Subcutaneous abdominal adipose tissue (tissue), 5 donors: ENCODE results near the gene FAAH.
A peak's percentile ranks its signal among the peaks of the same experiment; 100 is the strongest.

Source experiments
- H3K27ac ChIP-seq: one replicate; pipeline ENCODE4 v1.7.0; 2013; ENCODE audit warnings: low read depth, mild to moderate bottlenecking, inconsistent platforms, low read length, moderate library complexity
- H3K27me3 ChIP-seq, 5 donors: one replicate each; pipeline ENCODE4 v1.7.0; 2013; ENCODE audit warnings: low read length in 5 of 5, inconsistent platforms in 1 of 5; ENCODE audit not compliant: control insufficient read depth in 5 of 5, insufficient read depth in 4 of 5
- H3K36me3 ChIP-seq, 5 donors: one replicate each; pipeline ENCODE4 v1.7.0; 2013; ENCODE audit warnings: low read length in 5 of 5; ENCODE audit not compliant: control insufficient read depth in 5 of 5, insufficient read depth in 5 of 5
- H3K4me1 ChIP-seq, 5 donors: one replicate each; pipeline ENCODE4 v1.7.0; 2013; ENCODE audit warnings: low read length in 5 of 5, mild to moderate bottlenecking in 3 of 5, moderate library complexity in 1 of 5; ENCODE audit not compliant: control insufficient read depth in 5 of 5, insufficient read depth in 5 of 5
- H3K4me3 ChIP-seq, 5 donors: one replicate each; pipeline ENCODE4 v1.7.0; 2013; ENCODE audit warnings: low read length in 5 of 5, low read depth in 1 of 5
- H3K9ac ChIP-seq, 5 donors: one replicate each; pipeline ENCODE4 v1.7.0; 2013; ENCODE audit warnings: low read length in 5 of 5, mild to moderate bottlenecking in 4 of 5, moderate library complexity in 3 of 5
- H3K9me3 ChIP-seq, 5 donors: one replicate each; pipeline ENCODE4 v1.7.0; 2013; ENCODE audit warnings: low read length in 5 of 5; ENCODE audit not compliant: control insufficient read depth in 5 of 5
- donor health status: healthy.
- donor health status: healthy.
- donor health status: healthy.
- donor health status: healthy.
- donor health status: healthy.

FAAH gene

DNA sequence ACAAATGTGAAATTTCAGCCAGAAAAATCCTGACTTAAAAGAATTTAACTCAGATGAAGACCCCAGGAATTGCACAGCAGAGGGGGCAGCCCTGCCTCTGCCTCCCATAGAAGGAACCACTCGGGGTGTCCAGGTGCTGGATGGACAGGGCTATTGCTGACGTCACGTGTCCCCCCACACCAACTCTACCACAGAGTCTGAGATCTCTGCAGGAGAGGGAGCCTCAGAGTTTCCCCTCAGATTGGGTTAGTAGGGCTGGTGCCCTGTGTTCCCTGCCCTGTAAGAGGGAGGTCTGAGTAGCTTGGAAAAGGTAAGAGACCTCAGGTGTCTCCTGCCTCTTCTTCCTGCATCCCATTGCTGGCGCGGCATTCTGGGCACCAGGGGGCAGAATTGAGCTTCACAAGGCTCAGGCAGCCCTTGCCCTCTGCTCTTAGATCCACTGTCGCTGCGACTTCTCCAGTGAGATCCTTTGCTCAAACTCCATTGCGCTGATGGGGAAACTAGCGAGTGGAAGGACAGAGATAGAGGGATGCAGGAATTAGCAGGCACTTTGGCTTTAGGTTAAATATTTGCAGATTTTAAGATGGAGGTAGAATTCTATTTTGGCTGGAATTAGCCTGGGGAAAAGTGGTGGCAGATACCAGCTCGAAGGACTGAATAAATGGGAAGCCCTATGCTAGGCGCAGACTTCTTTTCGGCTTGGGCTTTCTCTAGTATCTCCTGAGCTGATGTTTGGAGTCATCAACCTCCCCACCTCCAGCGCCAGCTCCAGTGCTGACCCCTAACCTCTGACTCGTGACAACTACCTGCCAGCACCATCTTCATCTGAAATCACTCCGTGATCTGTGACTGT lies 52.8 kb downstream of the FAAH start:
- Histone ChIP-seq H3K27me3 (peaks cover 10 to 45% (median 34%) of the 10 kb centered on the region in 5 donors), H3K9me3 (no peaks in the 10 kb centered on the region), H3K9ac (no peak overlapping the region), H3K4me3 (no peak overlapping the region), H3K27ac (no peak overlapping the region), H3K4me1 (peaks cover 0 to 28% (median 25%) of the 10 kb centered on the region in 5 donors), H3K36me3 (no peaks in the 10 kb centered on the region)

DNA sequence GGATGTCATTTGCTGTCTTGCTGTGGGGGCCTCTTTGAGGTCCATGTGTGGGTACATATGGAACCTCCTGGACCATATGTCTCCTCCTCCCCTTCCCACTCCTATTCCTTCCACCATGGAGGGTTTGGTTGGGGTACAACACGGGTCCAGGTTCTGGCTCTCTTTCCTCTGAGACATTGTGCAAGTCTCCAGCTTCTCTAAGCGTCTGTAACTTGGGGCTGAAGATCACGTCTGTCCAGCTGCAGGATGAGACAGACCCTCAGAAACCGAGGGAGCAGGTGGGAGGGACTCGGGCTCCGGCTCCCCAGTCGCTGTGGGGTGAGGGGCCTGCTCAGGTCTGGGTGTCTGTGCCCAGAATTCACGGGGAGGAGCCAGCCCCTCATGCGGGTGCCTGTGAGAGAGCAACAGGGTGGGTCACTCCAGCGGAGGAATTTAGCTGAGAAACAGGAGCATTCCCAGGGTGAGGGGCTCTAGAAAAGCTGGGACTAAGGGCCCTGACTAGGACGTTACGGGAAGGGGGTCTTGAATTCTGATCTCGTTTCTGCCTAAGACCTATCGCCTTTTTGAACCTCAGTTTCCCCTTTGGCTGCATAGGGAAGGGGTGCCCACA lies 53.5 kb downstream of the FAAH start:
- Histone ChIP-seq H3K27me3 (peaks cover 10 to 51% (median 38%) of the 10 kb centered on the region in 5 donors), H3K9ac (peak overlapping the region in 1 of 5 donors; percentile 52), H3K27ac (no peak overlapping the region), H3K4me3 (peak overlapping the region in 4 of 5 donors; percentile 50 to 61 (median 53)), H3K36me3 (no peaks in the 10 kb centered on the region), H3K4me1 (peaks cover 0 to 24% (median 20%) of the 10 kb centered on the region in 5 donors), H3K9me3 (no peaks in the 10 kb centered on the region)

DNA sequence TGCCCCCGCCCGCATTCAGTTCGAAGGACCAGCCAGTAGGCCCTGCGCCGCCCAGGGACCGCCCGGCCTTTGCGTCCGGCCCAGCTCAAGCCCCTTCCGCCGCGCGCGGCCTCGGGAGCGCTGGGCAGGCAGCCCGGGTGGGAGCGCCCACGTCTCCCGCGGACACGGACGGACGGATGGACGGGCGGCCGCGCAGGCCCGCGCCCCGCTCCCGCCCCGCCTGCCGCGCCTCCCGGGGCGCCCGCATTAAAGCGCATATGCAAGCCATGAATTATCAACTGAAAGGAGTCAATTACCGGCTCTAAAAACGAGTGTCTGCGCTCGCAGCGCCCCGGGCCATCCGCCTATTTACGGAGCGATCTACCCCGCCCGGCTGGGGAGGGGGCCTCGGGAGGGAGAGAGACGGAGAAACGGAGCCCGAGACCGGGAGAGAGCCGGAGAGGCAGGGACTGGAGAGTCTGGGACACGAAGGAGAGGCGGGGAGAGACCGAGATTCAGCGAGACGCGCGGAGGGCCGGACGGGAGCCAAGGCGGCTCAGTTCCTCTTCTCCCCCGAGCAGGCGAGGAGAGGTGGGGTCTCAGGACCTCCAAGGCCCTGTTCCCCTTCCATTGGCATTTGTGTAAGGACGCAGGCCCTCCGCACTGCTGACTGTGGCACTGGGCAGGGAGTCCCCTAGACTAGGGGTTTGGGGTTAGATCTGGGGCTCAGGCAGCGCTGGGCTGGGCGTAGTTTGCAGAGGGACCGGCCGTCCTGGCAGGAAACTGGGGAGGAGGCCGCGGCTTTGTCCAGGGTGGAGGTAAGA lies 54.2 kb downstream of the FAAH start:
- Histone ChIP-seq H3K27ac (no peak overlapping the region), H3K27me3 (peaks cover 10 to 56% (median 42%) of the 10 kb centered on the region in 5 donors), H3K4me1 (peaks cover 0 to 19% (median 14%) of the 10 kb centered on the region in 5 donors), H3K9me3 (no peaks in the 10 kb centered on the region), H3K4me3 (peak overlapping the region in 4 of 5 donors; percentile 50 to 61 (median 53)), H3K9ac (peak overlapping the region in 3 of 5 donors; percentile 49 to 57 (median 52)), H3K36me3 (no peaks in the 10 kb centered on the region)

DNA sequence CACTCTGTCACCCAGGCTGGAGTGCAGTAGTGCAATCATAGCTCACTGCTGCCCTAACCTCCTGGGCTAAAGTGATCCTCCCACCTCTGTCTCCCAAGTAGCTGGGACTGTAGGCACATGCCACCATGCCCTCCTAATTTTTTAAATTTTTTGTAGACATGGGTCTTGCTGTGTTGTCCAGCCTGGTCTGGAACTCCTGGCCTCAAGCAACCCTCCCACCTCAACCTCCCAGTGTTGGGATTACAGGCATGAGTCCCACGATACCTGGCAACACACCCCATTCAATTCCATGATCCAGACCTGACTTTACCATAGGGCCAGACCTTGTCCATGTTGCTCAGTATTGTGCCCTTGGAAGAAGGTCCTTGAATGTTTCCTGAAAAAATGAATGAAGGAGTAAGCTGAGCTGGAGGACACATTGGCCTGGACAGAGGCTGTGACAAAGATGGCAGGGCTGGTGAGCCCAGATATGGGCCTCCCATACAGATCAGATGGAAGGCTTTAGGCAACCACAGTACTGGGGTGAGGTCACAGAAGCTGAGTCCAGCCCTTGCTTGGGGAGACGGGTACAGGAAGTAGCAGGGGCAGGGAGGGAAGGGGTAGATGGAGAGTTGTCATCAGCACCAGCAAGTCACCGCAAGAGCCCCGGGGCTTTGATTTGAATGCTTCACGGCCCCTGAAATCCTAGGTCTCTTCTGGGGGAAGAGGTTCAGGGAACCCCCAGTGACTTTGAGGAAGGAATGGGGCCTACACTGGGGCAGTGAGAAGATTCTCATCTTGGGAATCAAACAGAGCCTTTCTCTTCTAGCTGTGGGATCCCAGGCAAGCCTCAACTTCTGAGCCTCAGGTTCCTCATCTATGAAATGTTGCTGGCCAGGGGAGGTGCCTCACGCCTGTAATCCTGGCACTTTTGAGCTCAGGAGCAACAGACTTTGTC lies 55.4 kb downstream of the FAAH start:
- peaks cover 10 to 59% (median 44%) of the 10 kb centered on the region in 5 donors for H3K27me3 ChIP-seq
- H3K9me3 ChIP-seq = no peaks in the 10 kb centered on the region
- H3K36me3 ChIP-seq = no peaks in the 10 kb centered on the region
- H3K9ac ChIP-seq = no peak overlapping the region
- no peak overlapping the region for H3K27ac ChIP-seq
- peaks cover 0 to 19% (median 14%) of the 10 kb centered on the region in 5 donors for H3K4me1 ChIP-seq
- no peak overlapping the region for H3K4me3 ChIP-seq

DNA sequence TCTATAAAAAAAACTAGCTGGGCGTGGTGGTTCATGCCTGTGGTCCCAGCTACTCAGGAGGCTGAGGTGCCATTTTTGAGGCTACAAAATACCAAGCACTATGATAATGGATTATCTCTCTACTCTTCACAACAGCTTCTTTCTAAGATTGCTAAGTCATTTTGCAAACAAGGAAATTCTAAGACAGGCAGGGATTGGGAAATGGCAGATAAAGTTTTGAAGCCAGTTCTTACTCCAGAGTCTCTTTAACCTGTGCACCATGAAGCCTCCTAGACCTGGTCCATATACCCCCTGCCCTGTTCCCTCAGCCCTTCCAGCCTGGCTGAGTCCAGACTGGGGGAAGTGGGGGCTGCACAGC lies 56.0 kb downstream of the FAAH start:
- Histone ChIP-seq H3K27ac (no peak overlapping the region), H3K27me3 (peaks cover 10 to 66% (median 44%) of the 10 kb centered on the region in 5 donors), H3K4me1 (peaks cover 0 to 19% (median 14%) of the 10 kb centered on the region in 5 donors), H3K9me3 (no peaks in the 10 kb centered on the region), H3K36me3 (no peaks in the 10 kb centered on the region), H3K4me3 (no peak overlapping the region), H3K9ac (no peak overlapping the region)

DNA sequence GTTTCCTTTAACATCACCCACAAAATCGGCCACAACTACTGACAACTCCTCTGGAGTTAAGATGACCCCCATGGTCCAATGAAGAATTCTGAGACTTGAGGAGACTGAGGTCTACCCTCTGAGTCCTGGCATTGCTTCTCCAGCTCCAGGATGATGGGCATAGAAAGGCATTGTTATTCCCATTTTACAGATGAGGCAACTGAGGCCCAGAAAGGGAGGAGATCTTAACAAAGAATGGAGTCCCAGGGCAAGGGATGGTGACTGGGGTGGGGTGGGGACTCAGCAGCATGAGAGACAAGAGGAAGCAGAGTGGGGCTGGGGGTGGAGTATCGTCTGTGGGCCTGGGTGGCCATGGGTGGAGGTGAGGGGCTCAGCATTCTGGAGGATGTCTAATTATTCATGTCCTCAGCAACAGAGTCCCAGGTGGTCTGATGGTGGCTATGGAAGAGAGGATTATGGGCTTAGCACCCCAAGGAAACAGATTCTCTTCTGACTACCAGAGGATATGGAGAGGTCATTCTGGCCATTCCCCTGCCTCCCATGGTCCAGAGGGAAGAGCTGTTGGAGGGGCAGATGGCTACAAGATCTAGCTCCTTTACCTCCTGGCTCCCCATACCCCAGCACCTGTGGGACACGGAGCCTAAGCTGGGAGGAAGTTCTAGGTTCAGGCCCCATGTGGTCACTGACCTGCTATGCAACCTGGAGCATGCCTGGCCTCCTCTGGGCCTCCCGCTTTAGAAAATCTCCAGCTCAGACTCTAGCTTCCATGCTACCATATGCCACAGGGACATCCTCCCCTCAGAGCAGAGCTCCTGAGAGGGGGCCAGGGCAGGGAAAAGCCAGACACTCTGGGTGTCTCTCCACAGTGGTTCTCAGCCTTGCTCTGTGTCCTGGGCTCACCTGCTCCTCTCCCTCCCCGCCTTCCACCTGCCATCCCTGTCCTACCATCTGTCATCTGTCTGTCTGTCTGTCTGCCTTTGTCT lies 58.1 kb downstream of the FAAH start:
- H3K4me1 ChIP-seq = peaks cover 0 to 15% (median 13%) of the 10 kb centered on the region in 5 donors
- no peak overlapping the region for H3K27ac ChIP-seq
- H3K27me3 ChIP-seq = peaks cover 10 to 65% (median 38%) of the 10 kb centered on the region in 5 donors
- no peaks in the 10 kb centered on the region for H3K36me3 ChIP-seq
- H3K9me3 ChIP-seq = no peaks in the 10 kb centered on the region
- no peak overlapping the region for H3K9ac ChIP-seq
- H3K4me3 ChIP-seq = no peak overlapping the region

DNA sequence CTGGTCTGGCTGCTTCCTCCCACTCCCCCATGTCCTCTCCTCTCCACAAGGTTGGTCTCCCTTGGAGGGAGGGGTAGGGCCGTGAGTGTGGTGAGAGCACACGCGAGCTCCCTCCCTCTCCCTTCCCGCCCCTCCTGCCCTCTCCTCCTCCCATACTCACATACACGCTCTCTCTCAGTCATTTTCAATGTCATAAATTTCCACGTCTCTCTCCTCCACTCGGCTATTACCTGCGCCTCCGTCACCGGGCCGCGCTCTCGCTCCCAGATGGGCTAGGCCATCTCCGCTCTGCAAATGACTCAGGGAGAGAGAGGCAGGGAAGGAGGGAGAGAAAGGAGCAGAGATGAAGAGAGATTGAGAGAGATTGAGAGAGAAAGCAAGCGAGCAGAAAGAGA lies 58.8 kb downstream of the FAAH start:
- Histone ChIP-seq H3K4me3 (no peak overlapping the region), H3K36me3 (no peaks in the 10 kb centered on the region), H3K9ac (no peak overlapping the region), H3K27ac (no peak overlapping the region), H3K27me3 (peaks cover 10 to 58% (median 31%) of the 10 kb centered on the region in 5 donors), H3K4me1 (peaks cover 0 to 10% (median 9%) of the 10 kb centered on the region in 5 donors), H3K9me3 (no peaks in the 10 kb centered on the region)

DNA sequence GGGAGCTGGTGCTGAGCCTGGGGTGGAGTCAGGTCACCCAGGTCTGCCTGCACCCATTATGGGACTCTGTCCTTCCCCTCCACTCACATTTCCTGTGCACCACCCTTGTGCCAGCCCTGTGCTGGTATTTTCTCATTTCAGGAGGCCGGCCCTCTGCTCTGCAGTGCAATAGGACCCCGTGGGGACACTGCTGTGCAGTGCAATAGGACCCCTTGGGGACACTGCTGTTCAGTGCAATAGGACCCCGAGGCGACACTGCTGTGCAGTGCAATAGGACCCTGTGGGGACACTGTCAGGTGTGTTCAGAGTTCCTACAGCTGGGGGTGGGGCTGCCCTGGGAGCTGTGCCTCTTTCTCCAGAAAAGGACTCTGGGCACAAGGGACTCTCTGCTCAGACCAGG lies 59.3 kb downstream of the FAAH start:
- Histone ChIP-seq H3K27me3 (peaks cover 7 to 58% (median 34%) of the 10 kb centered on the region in 5 donors), H3K36me3 (no peaks in the 10 kb centered on the region), H3K9ac (no peak overlapping the region), H3K9me3 (no peaks in the 10 kb centered on the region), H3K4me3 (no peak overlapping the region), H3K4me1 (peaks cover 0 to 5% (median 4%) of the 10 kb centered on the region in 5 donors), H3K27ac (no peak overlapping the region)
